Measurements from ENCODE around the gene MCF2L2.
"Not testable (repeated sequence)": the region's sequence is repeated elsewhere in the genome, so short reads cannot be mapped to it uniquely, and the experiment has no call there.

DNA sequence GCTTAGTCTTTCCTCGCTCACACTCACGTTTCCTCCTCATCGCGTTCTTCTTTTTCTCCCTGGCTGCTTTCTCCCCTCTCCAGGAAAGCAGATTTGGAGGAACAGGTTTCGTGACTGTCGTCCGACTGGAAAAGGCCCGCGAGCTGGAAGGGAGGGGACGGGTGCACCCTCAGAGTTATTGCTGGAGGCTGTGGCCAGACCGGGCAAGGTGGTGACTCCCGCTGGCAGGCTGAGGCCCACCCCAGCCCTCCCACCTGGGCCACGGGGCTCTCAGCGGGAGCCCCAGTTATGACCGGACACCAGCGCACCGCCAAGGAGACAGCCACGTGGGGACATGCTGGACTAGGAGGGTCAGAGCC lies 248.9 kb downstream of the MCF2L2 start:
- TF ChIP-seq, protein P1, sequence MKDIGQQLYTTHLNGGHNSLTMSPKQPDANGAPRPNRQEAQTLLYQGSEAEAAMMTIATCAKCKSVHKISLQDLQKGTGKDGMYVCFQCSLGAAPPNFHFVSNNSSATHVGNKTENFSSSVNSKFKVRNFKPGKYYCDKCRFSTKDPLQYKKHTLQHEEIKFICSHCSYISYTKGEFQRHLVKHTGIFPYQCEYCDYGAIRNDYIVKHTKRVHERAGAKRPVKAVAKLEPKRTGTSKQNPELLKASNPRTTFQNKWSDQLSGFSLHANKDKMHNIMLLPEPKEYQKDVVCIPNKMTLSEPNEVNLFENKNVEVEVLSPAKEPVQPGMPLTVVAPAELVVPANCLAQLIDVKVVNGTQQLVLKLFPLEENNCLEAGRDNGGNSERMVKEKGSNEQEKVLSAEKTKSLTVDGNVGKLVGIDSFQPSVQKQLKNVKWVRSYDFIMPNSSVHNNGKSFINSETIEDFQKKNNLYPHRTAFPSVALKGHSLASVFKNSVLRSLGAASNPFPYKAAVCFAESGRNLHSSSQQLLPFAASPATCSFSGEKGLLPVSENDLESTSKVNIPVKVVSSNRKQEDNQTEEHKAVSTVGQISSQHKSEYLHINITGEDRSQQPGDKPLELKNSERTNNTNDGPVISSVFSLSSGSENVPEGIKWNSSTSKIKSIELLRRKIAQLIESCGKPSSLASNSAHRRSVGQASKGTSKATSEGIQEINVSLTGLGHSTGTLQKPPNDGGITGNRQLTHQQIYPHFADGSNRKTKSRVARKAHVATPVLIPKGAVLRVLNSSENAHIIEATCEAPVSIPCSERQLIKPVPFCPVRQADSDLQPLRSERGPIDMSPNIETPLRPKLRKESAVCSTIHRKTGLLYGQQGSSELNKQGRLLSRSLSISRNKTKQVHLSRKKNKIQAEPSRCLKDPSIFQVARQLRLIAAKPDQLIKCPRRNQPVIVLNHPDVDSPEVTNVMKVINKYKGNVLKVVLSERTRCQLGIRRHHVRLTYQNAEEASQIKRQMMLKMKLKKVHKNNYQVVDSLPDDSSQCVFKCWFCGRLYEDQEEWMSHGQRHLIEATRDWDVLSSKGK (CRISPR knock-in tag; IDR thresholded peaks at IDR 0.05) = not testable (repeated sequence)
- not testable (repeated sequence) for TF ChIP-seq PRMT5 (CRISPR knock-in tag; IDR thresholded peaks at IDR 0.05); MEF2A (IDR thresholded peaks at IDR 0.05; ENCODE audit: control insufficient read depth, low read depth, low read length); HMG20B (CRISPR knock-in tag; IDR thresholded peaks at IDR 0.05); MAFK (IDR thresholded peaks at IDR 0.05; ENCODE audit: low read length); PCBP1 (IDR thresholded peaks at IDR 0.05; ENCODE audit: low read depth, low read length, poor library complexity, severe bottlenecking); POLR2A (conservative IDR thresholded peaks at IDR 0.05); MXI1 (IDR thresholded peaks at IDR 0.05; ENCODE audit: low read depth, low read length); NFYB (IDR thresholded peaks at IDR 0.05; ENCODE audit: extremely low read depth, insufficient read length); EHMT2 (IDR thresholded peaks at IDR 0.05); GTF2A2 (tag; IDR thresholded peaks at IDR 0.05)
- TF ChIP-seq, protein P2, sequence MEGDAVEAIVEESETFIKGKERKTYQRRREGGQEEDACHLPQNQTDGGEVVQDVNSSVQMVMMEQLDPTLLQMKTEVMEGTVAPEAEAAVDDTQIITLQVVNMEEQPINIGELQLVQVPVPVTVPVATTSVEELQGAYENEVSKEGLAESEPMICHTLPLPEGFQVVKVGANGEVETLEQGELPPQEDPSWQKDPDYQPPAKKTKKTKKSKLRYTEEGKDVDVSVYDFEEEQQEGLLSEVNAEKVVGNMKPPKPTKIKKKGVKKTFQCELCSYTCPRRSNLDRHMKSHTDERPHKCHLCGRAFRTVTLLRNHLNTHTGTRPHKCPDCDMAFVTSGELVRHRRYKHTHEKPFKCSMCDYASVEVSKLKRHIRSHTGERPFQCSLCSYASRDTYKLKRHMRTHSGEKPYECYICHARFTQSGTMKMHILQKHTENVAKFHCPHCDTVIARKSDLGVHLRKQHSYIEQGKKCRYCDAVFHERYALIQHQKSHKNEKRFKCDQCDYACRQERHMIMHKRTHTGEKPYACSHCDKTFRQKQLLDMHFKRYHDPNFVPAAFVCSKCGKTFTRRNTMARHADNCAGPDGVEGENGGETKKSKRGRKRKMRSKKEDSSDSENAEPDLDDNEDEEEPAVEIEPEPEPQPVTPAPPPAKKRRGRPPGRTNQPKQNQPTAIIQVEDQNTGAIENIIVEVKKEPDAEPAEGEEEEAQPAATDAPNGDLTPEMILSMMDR (IDR thresholded peaks at IDR 0.05 in 2 of 3, conservative IDR thresholded peaks at IDR 0.05 in 1 of 3; ENCODE audit: insufficient read depth in 2 of 3, low read depth in 1 of 3, low read length in 3 of 3) = not testable (repeated sequence)
- TF ChIP-seq, protein P3, sequence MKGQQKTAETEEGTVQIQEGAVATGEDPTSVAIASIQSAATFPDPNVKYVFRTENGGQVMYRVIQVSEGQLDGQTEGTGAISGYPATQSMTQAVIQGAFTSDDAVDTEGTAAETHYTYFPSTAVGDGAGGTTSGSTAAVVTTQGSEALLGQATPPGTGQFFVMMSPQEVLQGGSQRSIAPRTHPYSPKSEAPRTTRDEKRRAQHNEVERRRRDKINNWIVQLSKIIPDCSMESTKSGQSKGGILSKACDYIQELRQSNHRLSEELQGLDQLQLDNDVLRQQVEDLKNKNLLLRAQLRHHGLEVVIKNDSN (CRISPR knock-in tag; IDR thresholded peaks at IDR 0.05) = not testable (repeated sequence)
